Neural cell (in vitro differentiated cells): ENCODE data around the gene MXRA8. TPM values are rescaled to one million over a fixed set of nuclear protein-coding genes. Genes with fewer than 3 reads are reported as not detected.

Experiments used
- H2AFZ ChIP-seq: fragments of 200-600, 300-800 bp; sonication (generic), shearing (Covaris generic); 2 replicates; pipeline ENCODE4 v1.6.0; 2014; ENCODE audit warnings: low read depth, mild to moderate bottlenecking, antibody characterized with exemption, low read length, moderate library complexity
- H3F3A ChIP-seq: fragments of 200-600 bp; shearing (Covaris generic); 2 replicates; pipeline ENCODE4 v1.6.1; 2016; ENCODE audit warnings: mild to moderate bottlenecking, moderate library complexity, mixed read lengths, antibody characterized with exemption, low read length; ENCODE audit not compliant: insufficient read depth, poor library complexity, severe bottlenecking
- H3K27ac ChIP-seq: fragments of 200-600, 300-800 bp; sonication (generic), shearing (Covaris generic); 2 replicates; pipeline ENCODE4 v1.5.1; 2014; ENCODE audit warnings: mild to moderate bottlenecking, low read length, moderate library complexity
- H3K27me3 ChIP-seq: fragments of 300-800, 200-600 bp; sonication (generic), shearing (Covaris generic); 2 replicates; pipeline ENCODE4 v1.6.0; 2014; ENCODE audit warnings: mild to moderate bottlenecking, low read depth, low read length, moderate library complexity; ENCODE audit not compliant: insufficient read depth
- H3K36me3 ChIP-seq: fragments of 300-800, 200-600 bp; sonication (generic), shearing (Covaris generic); 2 replicates; pipeline ENCODE4 v1.5.1; 2014; ENCODE audit warnings: mild to moderate bottlenecking, antibody characterized with exemption, low read length, moderate library complexity; ENCODE audit not compliant: insufficient read depth
- H3K4me2 ChIP-seq: fragments of 300-800, 200-600 bp; sonication (generic), shearing (Covaris generic); 2 replicates; pipeline ENCODE4 v1.6.0; 2014; ENCODE audit warnings: mild to moderate bottlenecking, low read length
- H3K4me3 ChIP-seq: fragments of 300-800, 200-600 bp; sonication (generic), shearing (Covaris generic); 2 replicates; pipeline ENCODE4 v1.5.1; 2014; ENCODE audit warnings: mild to moderate bottlenecking, low read length, moderate library complexity
- H3K79me2 ChIP-seq: fragments of 200-600 bp; shearing (Covaris generic); replicated peaks from 2 replicates; pipeline ENCODE4 v1.6.0; 2014; ENCODE audit warnings: mild to moderate bottlenecking, low read length, moderate library complexity; ENCODE audit not compliant: insufficient read depth
- H3K9ac ChIP-seq: fragments of 300-800, 200-600 bp; sonication (generic), shearing (Covaris generic); 2 replicates; pipeline ENCODE4 v1.6.1; 2016; ENCODE audit warnings: mild to moderate bottlenecking, low read length, mixed read lengths
- H3K9me2 ChIP-seq: fragments of 200-600 bp; shearing (Covaris generic); 2 replicates; pipeline ENCODE4 v1.6.1; 2016; ENCODE audit warnings: mild to moderate bottlenecking, low read length, mixed read lengths; ENCODE audit not compliant: insufficient read depth
- H3K9me3 ChIP-seq: fragments of 200-600, 300-800 bp; sonication (generic), shearing (Covaris generic); 2 replicates; pipeline ENCODE4 v1.6.1; 2016; ENCODE audit warnings: mild to moderate bottlenecking, mixed run types, low read length, moderate library complexity, mixed read lengths
- H4K20me1 ChIP-seq: fragments of 200-600 bp; shearing (Covaris generic); 2 replicates; pipeline ENCODE4 v1.6.1; 2016; ENCODE audit warnings: mild to moderate bottlenecking, mixed run types; ENCODE audit not compliant: insufficient read depth
- CTCF ChIP-seq: fragments of 450-650 bp; IDR thresholded peaks from 2 replicates; pipeline ENCODE4 v1.5.1; 2014; ENCODE audit warnings: antibody characterized with exemption, mild to moderate bottlenecking, moderate library complexity; ENCODE audit not compliant: poor library complexity, severe bottlenecking
- EP300 ChIP-seq: fragments of 450-650 bp; conservative IDR thresholded peaks from 2 replicates; pipeline ENCODE4 v1.6.1; 2014; ENCODE audit warnings: antibody characterized with exemption, mild to moderate bottlenecking, moderate library complexity; ENCODE audit not compliant: poor library complexity, severe bottlenecking
- EZH2 ChIP-seq: fragments of 200-600, 300-800 bp; shearing (Covaris generic), sonication (generic); IDR thresholded peaks from 2 replicates; pipeline ENCODE4 v1.6.1; 2014; ENCODE audit warnings: antibody characterized with exemption, low read length, borderline replicate concordance, mild to moderate bottlenecking; ENCODE audit not compliant: insufficient read depth, poor library complexity, severe bottlenecking
- MXI1 ChIP-seq: fragments of 450-650 bp; conservative IDR thresholded peaks from 2 replicates; pipeline ENCODE4 v1.6.1; 2014; ENCODE audit warnings: antibody characterized with exemption, mild to moderate bottlenecking; ENCODE audit not compliant: poor library complexity, severe bottlenecking
- POLR2AphosphoS5 ChIP-seq: IDR thresholded peaks from 2 replicates; pipeline ENCODE4 v1.6.1; 2012
- RAD21 ChIP-seq: fragments of 450-650 bp; conservative IDR thresholded peaks from 2 replicates; pipeline ENCODE4 v1.6.1; 2014; ENCODE audit warnings: antibody characterized with exemption, mild to moderate bottlenecking, moderate library complexity
- REST ChIP-seq: IDR thresholded peaks from 2 replicates; pipeline ENCODE4 v1.6.1; 2012; ENCODE audit warnings: borderline replicate concordance
- SMC3 ChIP-seq: fragments of 450-650 bp; conservative IDR thresholded peaks from 2 replicates; pipeline ENCODE4 v1.6.1; 2014; ENCODE audit warnings: antibody characterized with exemption, mild to moderate bottlenecking, moderate library complexity; ENCODE audit not compliant: poor library complexity
- TAF1 ChIP-seq: IDR thresholded peaks from 2 replicates; pipeline ENCODE4 v1.6.1; 2012; ENCODE audit warnings: low read depth
- polyA plus RNA-seq: library from polyadenylated mRNA; depleted of rRNA; stranded (reverse); fragments of >200 nt; gene quantifications from 2 replicates; pipeline ENCODE4 v1.2.3, GENCODE V29; 2014

MXRA8 gene
- polyA plus RNA-seq, 1 donor from 2014 or later: 1.7 TPM

- H3K27ac ChIP-seq: no peak overlapping the region
- H4K20me1 ChIP-seq: no peaks in the 10 kb centered on the region
- H3F3A ChIP-seq: no peaks in the 10 kb centered on the region
- no peaks in the 10 kb centered on the region for H3K27me3 ChIP-seq
- TF ChIP-seq REST: no peak
- no peak for TF ChIP-seq POLR2AphosphoS5
- TF ChIP-seq SMC3: no peak
- TF ChIP-seq EP300: no peak
- TF ChIP-seq RAD21: no peak
- TF ChIP-seq TAF1: no peak
- TF ChIP-seq MXI1: no peak
- TF ChIP-seq EZH2: no peak
- TF ChIP-seq CTCF: no peak
- no peak overlapping the region for H3K4me2 ChIP-seq
- no peak overlapping the region for H3K9ac ChIP-seq
- H3K9me3 ChIP-seq: no peaks in the 10 kb centered on the region
- peaks cover 3% of the 10 kb centered on the region for H3K79me2 ChIP-seq
- H3K9me2 ChIP-seq: no peaks in the 10 kb centered on the region
- no peak overlapping the region for H2AFZ ChIP-seq
- no peaks in the 10 kb centered on the region for H3K36me3 ChIP-seq
- H3K4me3 ChIP-seq: no peak overlapping the region
Measured at GRCh38 chr1:1388078-1388472, 29.7 kb upstream of the MXRA8 start.

- Histone ChIP-seq H3K27me3 (no peaks in the 10 kb centered on the region), H3K4me2 (no peak overlapping the region), H2AFZ (no peak overlapping the region), H3K36me3 (no peaks in the 10 kb centered on the region), H3K4me3 (no peak overlapping the region), H4K20me1 (no peaks in the 10 kb centered on the region), H3K9ac (no peak overlapping the region), H3K27ac (no peak overlapping the region), H3K9me3 (no peaks in the 10 kb centered on the region), H3F3A (no peaks in the 10 kb centered on the region), H3K9me2 (no peaks in the 10 kb centered on the region), H3K79me2 (no peaks in the 10 kb centered on the region)
- TF ChIP-seq POLR2AphosphoS5 (no peak), SMC3 (no peak), CTCF (no peak), EZH2 (no peak), MXI1 (no peak), TAF1 (no peak), RAD21 (no peak), REST (no peak), EP300 (no peak)
Measured at GRCh38 chr1:1387098-1388077, 29.0 kb upstream of the MXRA8 start.
